Adrenal gland (tissue), 5 donors: ENCODE data around the gene EWSR1.

Experiments used
- POLR2A ChIP-seq, 2 donors: fragments of 450-650 bp; IDR thresholded peaks; one replicate each; pipeline ENCODE4 v1.6.1; 2017; ENCODE audit warnings: antibody characterized with exemption in 2 of 2, mild to moderate bottlenecking in 2 of 2, moderate library complexity in 1 of 2
- TF ChIP-seq, protein P1 (sequence below), 6 experiments: fragments of 450-650 bp in 4 of 6; fragments of 200-600 bp in 2 of 6; sonication (generic) in 1 of 6; IDR thresholded peaks; 1 replicate in 5 of 6; 2 replicates in 1 of 6; pipeline versions ENCODE4 v1.5.1 to v1.8.0; 2016 to 2021; ENCODE audit warnings: antibody characterized with exemption in 6 of 6, mild to moderate bottlenecking in 2 of 6, moderate library complexity in 1 of 6
- donor health status: DM: no; HTN: no; CAD: no.

DNA sequence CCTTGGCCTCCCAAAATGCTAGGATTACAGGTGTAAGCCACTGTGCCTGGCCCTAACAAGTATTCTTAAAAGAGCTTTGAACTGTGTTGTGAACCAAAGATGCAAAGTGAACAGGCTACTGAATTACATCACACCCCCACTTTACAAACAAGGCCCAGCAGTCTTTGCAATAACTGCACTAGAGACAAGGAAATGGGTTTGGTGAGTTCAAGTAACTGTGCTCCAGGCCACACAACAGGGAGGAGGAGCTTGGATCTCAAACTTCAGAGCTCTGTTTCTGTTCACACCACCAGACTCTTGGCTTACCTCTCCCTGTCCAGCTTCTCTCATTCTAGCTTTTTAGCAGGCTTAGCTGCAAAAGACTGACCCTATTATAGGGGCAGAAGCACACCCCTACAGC, 77.9 kb downstream of the EWSR1 start:
- TF ChIP-seq, protein P1, sequence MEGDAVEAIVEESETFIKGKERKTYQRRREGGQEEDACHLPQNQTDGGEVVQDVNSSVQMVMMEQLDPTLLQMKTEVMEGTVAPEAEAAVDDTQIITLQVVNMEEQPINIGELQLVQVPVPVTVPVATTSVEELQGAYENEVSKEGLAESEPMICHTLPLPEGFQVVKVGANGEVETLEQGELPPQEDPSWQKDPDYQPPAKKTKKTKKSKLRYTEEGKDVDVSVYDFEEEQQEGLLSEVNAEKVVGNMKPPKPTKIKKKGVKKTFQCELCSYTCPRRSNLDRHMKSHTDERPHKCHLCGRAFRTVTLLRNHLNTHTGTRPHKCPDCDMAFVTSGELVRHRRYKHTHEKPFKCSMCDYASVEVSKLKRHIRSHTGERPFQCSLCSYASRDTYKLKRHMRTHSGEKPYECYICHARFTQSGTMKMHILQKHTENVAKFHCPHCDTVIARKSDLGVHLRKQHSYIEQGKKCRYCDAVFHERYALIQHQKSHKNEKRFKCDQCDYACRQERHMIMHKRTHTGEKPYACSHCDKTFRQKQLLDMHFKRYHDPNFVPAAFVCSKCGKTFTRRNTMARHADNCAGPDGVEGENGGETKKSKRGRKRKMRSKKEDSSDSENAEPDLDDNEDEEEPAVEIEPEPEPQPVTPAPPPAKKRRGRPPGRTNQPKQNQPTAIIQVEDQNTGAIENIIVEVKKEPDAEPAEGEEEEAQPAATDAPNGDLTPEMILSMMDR (IDR thresholded peaks at IDR 0.05) = no peak
- no peak for TF ChIP-seq POLR2A (IDR thresholded peaks at IDR 0.05)
